Left kidney (tissue), 2 donors: Measurements from ENCODE around the gene PCDHGB1. TPM values are rescaled to one million over a fixed set of nuclear protein-coding genes. Genes with fewer than 3 reads are reported as not detected.
"Not testable (repeated sequence)": the region's sequence is repeated elsewhere in the genome, so short reads cannot be mapped to it uniquely, and the experiment has no call there.

Experiments used
- DNase-seq: peaks from one replicate; pipeline ENCODE4 v3.0.0-alpha.2; 2013
- polyA plus RNA-seq: library from polyadenylated mRNA; unstranded; fragments of 120-200 nt; gene quantifications from one replicate; pipeline ENCODE4 v1.2.1, GENCODE V29; 2013; ENCODE audit not compliant: insufficient read length

The PCDHGB1 gene
- polyA plus RNA-seq, 1 donor, result 1.9 TPM

DNA sequence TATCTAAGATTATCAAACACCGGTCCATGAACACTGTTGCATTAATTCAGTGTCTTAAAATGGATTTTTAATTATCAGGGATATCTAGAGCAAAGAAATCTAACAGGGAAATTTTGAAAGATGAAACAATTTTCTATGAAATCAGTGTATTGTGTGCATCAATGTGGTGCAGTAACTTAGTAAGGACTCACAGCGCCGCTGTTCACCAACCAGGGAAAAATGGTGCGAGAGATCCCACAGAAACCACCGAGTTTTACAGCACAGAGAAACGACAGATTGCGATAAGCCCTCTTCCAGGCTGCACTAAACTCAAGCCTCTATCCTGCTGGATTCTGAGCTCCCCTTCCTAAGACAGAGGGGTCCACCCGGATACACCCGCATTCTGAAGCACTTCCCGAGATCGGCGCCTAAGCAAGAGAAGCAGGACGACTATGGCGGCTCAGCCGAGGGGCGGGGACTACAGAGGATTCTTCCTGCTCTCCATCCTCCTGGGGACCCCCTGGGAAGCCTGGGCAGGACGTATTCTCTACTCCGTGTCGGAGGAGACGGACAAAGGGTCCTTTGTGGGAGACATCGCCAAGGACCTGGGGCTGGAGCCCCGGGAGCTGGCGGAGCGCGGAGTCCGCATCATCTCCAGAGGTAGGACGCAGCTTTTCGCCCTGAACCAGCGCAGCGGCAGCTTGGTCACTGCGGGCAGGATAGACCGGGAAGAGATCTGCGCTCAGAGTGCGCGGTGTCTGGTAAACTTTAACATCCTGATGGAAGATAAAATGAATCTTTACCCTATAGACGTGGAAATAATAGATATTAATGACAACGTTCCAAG, 32.8 kb downstream of the PCDHGB1 start, which contains the start of gene PCDHGA7:
TSS of gene PCDHGA7 (plus strand) at position 274 of the 826 bp plus-strand sequence. CDS start at position 432, 158 bp downstream.
- no peak for DNase-seq

DNA sequence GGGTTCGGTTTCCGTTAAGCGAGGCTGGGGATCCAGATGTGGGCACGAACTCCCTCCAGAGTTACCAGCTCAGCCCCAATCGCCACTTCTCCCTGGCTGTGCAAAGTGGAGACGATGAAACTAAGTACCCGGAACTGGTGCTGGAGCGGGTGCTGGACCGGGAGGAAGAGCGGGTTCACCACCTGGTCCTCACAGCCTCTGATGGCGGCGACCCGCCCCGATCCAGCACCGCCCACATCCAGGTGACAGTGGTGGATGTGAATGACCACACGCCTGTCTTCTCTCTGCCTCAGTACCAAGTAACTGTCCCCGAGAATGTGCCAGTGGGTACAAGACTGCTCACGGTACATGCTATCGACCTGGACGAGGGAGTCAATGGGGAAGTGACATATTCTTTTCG, 33.4 kb downstream of the PCDHGB1 start:
- DNase-seq, result no peak

GRCh38 chr5:141384471-141385267, 34.8 kb downstream of the PCDHGB1 start:
- no peak for DNase-seq

DNA sequence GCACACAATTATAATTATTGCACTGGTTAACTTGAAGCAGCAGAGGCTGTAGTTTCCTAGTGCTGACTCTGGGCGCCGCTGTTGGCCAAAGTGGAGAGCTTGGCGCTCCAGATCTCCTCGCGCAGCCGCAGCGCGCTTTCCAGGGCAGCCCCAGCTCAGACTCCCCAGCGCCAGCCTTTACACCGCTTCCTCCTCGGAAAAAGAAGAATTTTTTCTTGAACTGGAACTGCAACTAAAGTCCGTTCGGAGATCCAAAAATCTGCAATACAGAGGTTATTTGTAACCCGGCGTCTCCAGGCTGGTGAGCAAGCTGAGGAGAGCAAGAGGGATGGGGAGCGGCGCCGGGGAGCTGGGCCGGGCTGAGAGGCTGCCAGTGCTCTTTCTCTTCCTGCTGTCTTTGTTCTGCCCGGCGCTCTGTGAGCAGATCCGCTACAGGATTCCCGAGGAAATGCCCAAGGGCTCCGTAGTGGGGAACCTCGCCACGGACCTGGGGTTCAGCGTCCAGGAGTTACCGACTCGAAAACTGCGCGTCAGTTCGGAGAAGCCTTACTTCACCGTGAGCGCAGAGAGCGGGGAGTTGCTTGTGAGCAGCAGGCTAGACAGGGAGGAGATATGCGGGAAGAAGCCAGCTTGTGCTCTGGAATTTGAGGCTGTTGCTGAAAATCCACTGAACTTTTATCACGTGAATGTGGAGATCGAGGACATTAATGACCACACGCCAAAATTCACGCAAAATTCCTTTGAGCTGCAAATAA, 37.8 kb downstream of the PCDHGB1 start, which contains the start of gene PCDHGB4:
TSS of gene PCDHGB4 (plus strand) at position 142 of the 755 bp plus-strand sequence. CDS start at position 329, 187 bp downstream.
- not testable (repeated sequence) for DNase-seq

- no peak for DNase-seq
Measured at GRCh38 chr5:141388661-141389060, 38.8 kb downstream of the PCDHGB1 start.

GRCh38 chr5:141389153-141390042, 39.5 kb downstream of the PCDHGB1 start:
- no peak for DNase-seq

DNA sequence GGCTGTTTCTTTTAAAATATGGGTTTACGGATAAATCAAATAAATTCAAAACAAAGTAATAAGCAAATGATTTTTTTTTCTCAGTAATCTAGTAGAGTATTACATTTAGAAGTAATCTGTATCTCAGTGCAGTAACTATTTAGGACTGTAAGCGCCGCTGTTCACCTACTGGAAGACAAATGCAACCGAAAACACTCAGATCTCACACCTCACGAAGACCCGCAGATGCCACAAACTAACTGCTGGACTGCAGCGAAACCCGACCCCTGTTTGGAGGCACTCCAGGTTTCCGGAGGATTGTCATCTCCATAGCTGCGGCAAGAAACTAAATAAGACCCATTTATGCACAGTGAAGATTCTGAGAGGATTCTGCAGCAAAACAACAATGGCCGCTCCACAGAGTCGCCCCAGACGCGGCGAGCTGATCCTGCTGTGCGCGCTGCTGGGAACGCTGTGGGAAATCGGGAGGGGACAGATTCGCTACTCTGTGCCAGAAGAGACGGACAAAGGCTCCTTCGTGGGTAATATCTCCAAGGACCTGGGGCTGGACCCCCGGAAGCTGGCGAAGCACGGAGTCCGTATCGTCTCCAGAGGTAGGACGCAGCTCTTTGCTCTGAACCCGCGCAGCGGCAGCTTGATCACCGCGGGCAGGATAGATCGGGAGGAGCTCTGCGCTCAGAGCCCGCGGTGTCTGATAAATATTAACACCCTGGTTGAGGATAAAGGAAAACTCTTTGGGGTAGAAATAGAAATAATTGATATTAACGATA, 42.7 kb downstream of the PCDHGB1 start, which contains the start of gene PCDHGA8:
TSS of gene PCDHGA8 (plus strand) at position 205 of the 770 bp plus-strand sequence. CDS start at position 386, 181 bp downstream.
- no peak for DNase-seq

GRCh38 chr5:141393267-141393666, 43.4 kb downstream of the PCDHGB1 start:
- no peak for DNase-seq

DNA sequence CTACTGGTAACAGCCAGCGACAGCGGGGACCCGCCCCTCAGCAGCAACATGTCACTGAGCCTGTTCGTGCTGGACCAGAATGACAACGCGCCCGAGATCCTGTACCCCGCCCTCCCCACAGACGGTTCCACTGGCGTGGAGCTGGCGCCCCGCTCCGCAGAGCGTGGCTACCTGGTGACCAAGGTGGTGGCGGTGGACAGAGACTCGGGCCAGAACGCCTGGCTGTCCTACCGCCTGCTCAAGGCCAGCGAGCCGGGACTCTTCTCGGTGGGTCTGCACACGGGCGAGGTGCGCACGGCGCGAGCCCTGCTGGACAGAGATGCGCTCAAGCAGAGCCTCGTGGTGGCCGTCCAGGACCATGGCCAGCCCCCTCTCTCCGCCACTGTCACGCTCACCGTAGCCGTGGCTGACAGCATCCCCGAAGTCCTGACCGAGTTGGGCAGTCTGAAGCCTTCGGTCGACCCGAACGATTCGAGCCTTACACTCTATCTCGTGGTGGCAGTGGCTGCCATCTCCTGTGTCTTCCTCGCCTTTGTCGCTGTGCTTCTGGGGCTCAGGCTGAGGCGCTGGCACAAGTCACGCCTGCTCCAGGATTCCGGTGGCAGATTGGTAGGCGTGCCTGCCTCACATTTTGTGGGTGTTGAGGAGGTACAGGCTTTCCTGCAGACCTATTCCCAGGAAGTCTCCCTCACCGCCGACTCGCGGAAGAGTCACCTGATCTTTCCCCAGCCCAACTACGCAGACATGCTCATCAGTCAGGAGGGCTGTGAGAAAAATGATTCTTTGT, 44.7 kb downstream of the PCDHGB1 start:
- DNase-seq, result not testable (repeated sequence)

GRCh38 chr5:141397756-141398551, 48.1 kb downstream of the PCDHGB1 start, which contains the start of gene PCDHGB5:
TSS of gene PCDHGB5 (plus strand) at chr5:141397947. CDS start at chr5:141398128, 181 bp downstream.
- not testable (repeated sequence) for DNase-seq

DNA sequence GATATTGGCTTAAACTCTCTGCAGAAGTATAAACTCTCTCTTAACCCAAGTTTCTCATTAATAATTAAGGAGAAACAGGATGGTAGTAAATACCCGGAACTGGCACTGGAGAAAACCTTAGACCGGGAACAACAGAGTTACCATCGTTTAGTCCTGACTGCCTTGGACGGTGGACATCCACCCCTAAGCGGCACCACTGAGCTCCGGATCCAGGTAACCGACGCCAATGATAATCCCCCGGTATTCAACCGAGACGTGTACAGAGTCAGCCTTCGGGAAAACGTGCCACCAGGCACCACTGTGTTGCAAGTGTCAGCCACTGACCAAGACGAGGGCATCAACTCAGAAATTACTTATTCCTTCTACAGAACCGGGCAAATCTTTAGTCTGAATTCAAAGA, 48.7 kb downstream of the PCDHGB1 start:
- DNase-seq, result no peak

DNA sequence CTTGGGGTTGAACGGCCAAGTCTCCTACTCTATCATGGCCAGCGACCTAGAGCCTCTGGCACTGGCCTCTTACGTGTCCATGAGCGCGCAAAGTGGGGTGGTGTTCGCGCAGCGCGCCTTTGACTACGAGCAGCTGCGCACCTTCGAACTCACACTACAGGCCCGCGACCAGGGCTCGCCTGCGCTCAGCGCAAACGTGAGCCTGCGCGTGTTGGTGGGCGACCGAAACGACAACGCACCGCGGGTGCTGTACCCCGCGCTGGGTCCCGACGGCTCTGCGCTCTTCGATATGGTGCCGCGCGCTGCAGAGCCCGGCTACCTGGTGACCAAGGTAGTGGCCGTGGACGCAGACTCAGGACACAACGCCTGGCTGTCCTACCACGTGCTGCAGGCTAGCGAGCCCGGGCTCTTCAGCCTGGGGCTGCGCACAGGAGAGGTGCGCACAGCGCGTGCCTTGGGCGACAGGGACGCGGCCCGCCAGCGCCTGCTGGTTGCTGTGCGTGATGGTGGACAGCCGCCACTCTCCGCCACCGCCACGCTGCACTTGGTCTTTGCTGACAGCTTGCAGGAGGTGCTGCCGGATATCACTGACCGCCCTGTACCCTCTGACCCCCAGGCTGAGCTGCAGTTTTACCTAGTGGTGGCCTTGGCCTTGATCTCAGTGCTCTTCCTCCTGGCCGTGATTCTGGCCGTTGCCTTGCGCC, 49.8 kb downstream of the PCDHGB1 start:
- DNase-seq, result no peak

Other genes starting within 250 kb of the PCDHGB1 start
- gene PCDHB3, start 249.6 kb upstream of the PCDHGB1 start, polyA plus RNA-seq, result 2.3 TPM
- gene PCDHB4, start 228.3 kb upstream of the PCDHGB1 start, polyA plus RNA-seq, result 1.9 TPM
- 7.5 TPM for gene PCDHB5, start 214.9 kb upstream of the PCDHGB1 start, polyA plus RNA-seq
- gene PCDHB6, start 200.0 kb upstream of the PCDHGB1 start, polyA plus RNA-seq, result 3.5 TPM
- gene PCDHB7, start 177.5 kb upstream of the PCDHGB1 start, polyA plus RNA-seq, result 4.5 TPM
- gene PCDHB8, start 172.3 kb upstream of the PCDHGB1 start, polyA plus RNA-seq, result 2.6 TPM
- 8.1 TPM for gene PCDHB16, start 167.7 kb upstream of the PCDHGB1 start, polyA plus RNA-seq
- 4.3 TPM for gene PCDHB9, start 162.9 kb upstream of the PCDHGB1 start, polyA plus RNA-seq
- 7.2 TPM for gene PCDHB10, start 157.7 kb upstream of the PCDHGB1 start, polyA plus RNA-seq
- gene PCDHB11, start 150.5 kb upstream of the PCDHGB1 start, polyA plus RNA-seq, result 4.4 TPM
- gene PCDHB12, start 141.4 kb upstream of the PCDHGB1 start, polyA plus RNA-seq, result 4.6 TPM
- 9.3 TPM for gene PCDHB13, start 136.2 kb upstream of the PCDHGB1 start, polyA plus RNA-seq
- 11.3 TPM for gene PCDHB14, start 126.8 kb upstream of the PCDHGB1 start, polyA plus RNA-seq
- gene PCDHB15, start 104.7 kb upstream of the PCDHGB1 start, polyA plus RNA-seq, result 12.5 TPM
- gene SLC25A2, start 46.0 kb upstream of the PCDHGB1 start, polyA plus RNA-seq, result 0.23 TPM
- 154 TPM for gene TAF7, start 29.3 kb upstream of the PCDHGB1 start, polyA plus RNA-seq
- 1.1 TPM for gene PCDHGA1, start 19.6 kb upstream of the PCDHGB1 start, polyA plus RNA-seq
- gene PCDHGA2, start 11.3 kb upstream of the PCDHGB1 start, polyA plus RNA-seq, result 6.8 TPM
- gene PCDHGA3, start 6.3 kb upstream of the PCDHGB1 start, polyA plus RNA-seq, result 2.9 TPM
- 2.6 TPM for gene PCDHGA4, start 4.9 kb downstream of the PCDHGB1 start, polyA plus RNA-seq
- 4.0 TPM for gene PCDHGB2, start 9.9 kb downstream of the PCDHGB1 start, polyA plus RNA-seq
- gene PCDHGA5, start 14.1 kb downstream of the PCDHGB1 start, polyA plus RNA-seq, result 2.7 TPM
- 2.8 TPM for gene PCDHGB3, start 20.1 kb downstream of the PCDHGB1 start, polyA plus RNA-seq
- gene PCDHGA6, start 23.8 kb downstream of the PCDHGB1 start, polyA plus RNA-seq, result 8.1 TPM
- gene PCDHGA7, start 32.6 kb downstream of the PCDHGB1 start, polyA plus RNA-seq, result 2.2 TPM
- 7.6 TPM for gene PCDHGB4, start 37.6 kb downstream of the PCDHGB1 start, polyA plus RNA-seq
- 0.60 TPM for gene PCDHGA8, start 42.5 kb downstream of the PCDHGB1 start, polyA plus RNA-seq
- gene PCDHGB5, start 47.8 kb downstream of the PCDHGB1 start, polyA plus RNA-seq, result 10.9 TPM
- gene PCDHGA9, start 52.7 kb downstream of the PCDHGB1 start, polyA plus RNA-seq, result 6.5 TPM
- 7.3 TPM for gene PCDHGB6, start 57.9 kb downstream of the PCDHGB1 start, polyA plus RNA-seq
- 3.7 TPM for gene PCDHGA10, start 62.9 kb downstream of the PCDHGB1 start, polyA plus RNA-seq
- 17.3 TPM for gene PCDHGB7, start 67.6 kb downstream of the PCDHGB1 start, polyA plus RNA-seq
- gene PCDHGA11, start 71.0 kb downstream of the PCDHGB1 start, polyA plus RNA-seq, result 5.1 TPM
- gene PCDHGA12, start 80.4 kb downstream of the PCDHGB1 start, polyA plus RNA-seq, result 1.5 TPM
- gene PCDHGC3, start 125.9 kb downstream of the PCDHGB1 start, polyA plus RNA-seq, result 99.2 TPM
- 4.4 TPM for gene PCDHGC4, start 134.9 kb downstream of the PCDHGB1 start, polyA plus RNA-seq
- 0.81 TPM for gene PCDHGC5, start 139.0 kb downstream of the PCDHGB1 start, polyA plus RNA-seq